ENCODE data around the gene CCDC149. TPM values are rescaled to one million over a fixed set of nuclear protein-coding genes. Genes with fewer than 3 reads are reported as not detected.
"Not testable (repeated sequence)": the region's sequence is repeated elsewhere in the genome, so short reads cannot be mapped to it uniquely, and the experiment has no call there.

The CCDC149 gene
- total RNA-seq, 2 experiments from 2014 or later = not detected

DNA sequence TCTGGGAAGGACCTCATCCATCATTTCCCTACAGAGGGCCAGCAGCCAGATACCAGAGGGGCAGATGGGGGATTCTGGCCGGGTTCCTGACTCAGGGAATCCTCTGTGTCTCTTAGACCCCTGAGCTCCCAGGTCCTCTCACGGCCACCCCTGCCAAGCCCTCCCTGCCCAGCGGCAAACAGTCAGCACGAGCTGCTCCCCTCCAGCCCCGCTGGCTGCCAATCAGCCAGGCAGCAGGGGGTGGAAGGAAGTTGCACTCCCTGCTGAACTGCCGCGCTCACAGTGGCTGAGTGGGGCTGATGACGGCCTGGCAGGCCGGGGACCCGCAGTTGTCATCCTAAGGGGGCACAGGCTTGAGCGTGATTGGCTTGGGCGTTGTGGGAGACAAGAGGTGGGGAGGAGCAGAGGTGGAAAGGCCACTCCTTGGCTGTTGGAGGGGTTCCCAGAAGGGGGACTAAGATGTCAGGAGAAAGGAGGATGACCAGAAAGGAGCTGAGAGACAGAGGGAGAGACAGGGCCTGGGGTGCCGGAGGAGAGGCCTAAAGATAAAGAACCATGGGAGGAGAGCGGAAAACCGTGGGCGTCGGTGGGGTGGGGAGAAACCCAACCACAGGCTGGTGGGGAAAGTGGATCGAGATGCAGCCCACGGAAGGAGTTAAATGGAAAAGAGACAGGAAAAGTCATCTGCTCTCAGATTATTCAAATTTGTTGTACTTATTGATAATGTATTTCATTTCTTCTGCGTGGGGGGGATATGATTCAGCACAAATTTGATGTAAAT, 4.4 kb upstream of the CCDC149 start:
- POLR2A ChIA-PET = no interaction called here
- CTCF ChIA-PET = no interaction called here

DNA sequence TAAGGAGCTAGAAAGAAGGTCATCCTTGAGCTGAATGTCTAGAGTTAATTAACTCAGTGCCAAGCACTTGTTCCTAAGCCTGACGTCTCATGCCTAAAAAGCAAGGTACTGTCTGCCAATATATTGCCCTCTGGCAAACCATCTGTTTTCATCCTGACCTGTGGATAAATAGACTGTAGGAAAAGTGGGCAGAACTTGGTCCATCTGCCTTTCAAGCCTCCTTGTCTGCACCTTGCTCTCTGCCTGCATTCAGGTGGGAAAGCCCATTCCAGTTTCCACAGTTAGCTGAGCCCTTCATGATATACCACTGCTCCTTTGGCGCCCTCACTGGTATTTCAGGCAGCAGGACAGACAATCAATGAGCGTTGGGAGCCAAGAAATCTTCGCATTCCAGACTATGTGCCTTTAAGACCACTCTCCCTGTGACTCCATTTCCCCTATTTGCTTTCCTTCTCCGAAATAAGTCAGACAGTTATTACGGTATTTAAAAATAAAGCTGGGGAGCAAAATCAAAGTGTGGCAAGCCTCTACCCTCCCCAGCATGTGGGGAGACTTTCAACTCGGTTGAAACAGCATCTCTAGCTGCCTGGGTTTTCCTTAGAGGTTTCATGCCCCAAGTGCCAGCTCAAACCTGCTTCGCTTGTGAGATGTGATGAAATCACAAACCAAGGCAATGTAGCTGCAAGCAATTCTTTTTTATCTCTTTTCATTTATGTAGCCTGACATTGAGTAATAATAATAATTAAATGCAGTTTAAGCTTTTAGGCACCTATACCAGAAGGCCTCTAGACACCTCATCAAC, 2.5 kb upstream of the CCDC149 start:
- ChIA-PET POLR2A (no interaction called here), CTCF (interaction anchor here (0.9 kb wide), 1 partner anchor 65 kb away, joined by 3 read pairs; no protein-coding TSS in a partner anchor)

DNA sequence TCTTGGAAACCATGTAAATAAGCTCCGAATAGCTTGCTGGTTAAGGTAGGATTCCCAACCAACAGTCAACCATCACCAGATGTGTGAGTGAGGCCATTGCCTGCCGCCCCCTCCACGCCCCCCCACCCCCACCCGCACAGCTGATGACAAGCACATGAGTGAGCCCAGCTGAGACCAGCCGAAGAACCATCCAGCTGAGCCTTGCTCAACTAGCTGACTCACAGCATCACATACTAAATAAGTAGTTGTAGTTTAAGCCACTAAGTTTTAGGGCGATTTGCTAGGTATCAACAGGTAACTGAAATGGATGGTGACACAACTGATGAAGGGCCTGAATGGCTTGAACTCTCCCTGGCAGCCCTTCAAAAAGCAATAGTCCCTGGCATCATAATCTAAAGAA, 1.6 kb upstream of the CCDC149 start:
- CTCF ChIA-PET = no interaction called here
- POLR2A ChIA-PET = no interaction called here

DNA sequence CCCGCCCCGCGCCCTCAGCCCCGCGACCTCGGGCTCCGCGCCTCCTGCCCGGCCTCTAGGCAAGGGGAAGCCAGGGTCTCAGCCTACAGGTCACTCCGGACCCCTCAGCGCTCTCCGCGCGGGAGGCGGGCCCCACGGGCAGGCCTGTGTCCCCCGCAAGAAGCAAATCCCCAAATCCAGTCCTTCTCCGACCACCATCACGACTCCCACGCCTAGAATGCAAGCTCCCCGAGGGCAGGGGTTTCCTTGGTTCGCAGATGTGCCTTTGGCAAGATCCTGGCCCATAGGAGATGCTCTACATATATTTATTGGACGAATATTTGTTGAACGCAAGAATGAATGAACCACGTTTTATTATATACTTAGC, 260 bp upstream of the CCDC149 start:
- POLR2A ChIA-PET = no interaction called here
- CTCF ChIA-PET = no interaction called here

DNA sequence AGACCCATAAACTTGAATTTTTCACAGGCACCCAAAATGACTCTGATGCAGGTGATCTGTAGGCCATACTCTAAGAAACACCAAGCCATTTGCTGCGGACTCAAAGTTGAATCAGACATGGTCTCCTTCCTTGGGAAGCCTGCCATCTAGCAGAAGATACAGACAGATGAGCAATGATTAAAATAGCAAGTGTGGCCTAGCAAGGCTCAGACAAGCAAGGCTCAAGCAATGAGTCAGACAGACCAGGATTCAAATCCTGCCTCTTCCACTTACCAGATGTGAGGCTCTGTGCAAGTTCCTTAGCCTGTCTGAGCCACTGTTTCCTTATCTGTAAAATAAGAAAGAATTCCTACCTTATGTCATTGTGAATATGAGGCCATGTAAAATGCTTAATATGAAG, 2.3 kb downstream of the CCDC149 start:
- ChIA-PET POLR2A (no interaction called here), CTCF (no interaction called here)

DNA sequence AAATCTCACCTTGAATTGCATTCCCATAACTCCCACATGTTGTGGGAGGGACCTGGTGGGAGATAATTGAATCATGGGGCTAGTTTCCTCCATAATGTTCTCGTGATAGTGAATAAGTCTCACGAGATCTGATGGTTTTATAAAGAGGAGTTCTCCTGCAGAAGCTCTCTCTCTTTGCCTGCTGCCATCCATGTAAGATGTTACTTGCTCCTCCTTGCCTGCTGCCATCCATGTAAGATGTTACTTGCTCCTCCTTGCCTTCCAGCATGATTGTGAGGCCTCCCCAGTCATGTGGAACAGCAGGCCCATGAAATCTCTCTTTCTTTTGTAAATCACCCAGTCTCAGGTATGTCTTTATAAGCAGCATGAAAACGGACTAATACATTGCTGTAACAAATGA, 3.2 kb downstream of the CCDC149 start:
- CTCF ChIA-PET, POLR2A ChIA-PET: not testable (repeated sequence)

DNA sequence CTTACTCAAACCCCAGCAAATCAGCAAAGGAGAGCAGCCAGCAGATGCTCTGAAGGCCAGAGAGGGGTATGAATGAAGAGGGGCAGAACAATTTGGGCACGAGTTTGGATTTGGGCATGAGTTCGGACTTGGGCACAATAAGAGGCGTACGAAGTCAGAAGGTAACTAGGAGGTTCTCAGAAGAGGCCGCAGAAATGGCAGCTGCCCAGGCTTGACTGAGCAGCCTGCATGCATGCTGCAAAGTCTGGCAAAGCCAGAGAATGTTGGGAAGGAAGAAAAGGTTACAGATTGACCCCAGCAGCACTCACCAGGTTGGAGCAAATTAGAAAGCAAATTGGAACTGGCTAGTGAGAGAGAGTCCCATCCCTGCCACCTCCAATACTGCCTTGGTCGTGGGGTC, 15.2 kb downstream of the CCDC149 start:
- ChIA-PET POLR2A (no interaction called here), CTCF (no interaction called here)

DNA sequence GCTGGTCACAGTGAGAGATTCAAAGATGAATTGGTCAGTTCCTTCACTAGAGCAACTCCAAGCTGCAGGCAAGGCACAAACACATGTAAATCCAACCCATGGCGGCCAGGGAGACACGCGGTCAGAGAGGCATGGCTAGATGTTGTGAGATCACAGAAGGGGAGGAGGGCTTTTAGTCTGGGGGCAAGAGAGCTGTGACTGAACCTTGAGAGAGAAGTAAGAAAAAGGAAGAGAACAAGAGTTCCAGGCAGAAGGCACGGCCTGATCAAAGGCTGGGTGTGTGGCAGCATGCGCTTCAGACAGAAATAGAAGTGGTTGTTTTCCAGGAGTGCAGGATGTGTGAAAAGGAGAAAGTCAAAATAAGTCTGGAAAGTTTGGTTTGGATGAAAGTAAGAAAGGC, 15.9 kb downstream of the CCDC149 start:
- ChIA-PET POLR2A (no interaction called here), CTCF (no interaction called here)

DNA sequence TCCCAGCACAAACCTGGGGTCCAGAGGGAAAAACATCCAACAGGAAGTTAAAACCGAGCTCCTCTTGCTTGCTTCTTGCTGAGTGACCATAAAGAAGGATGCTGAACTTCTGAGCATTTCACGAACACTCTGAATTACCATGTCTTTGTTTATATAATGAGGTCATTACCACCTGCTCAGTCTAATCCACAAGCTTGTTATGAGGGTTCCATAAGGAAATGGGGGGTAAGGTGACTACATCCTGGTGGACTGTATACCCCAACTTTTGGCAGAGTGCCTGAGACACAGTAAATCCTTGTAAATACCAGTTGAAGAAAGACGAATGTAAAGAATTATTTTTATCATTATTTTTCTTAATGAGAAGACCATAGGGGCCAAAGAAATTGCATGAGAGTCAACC, 16.8 kb downstream of the CCDC149 start:
- POLR2A ChIA-PET = no interaction called here

DNA sequence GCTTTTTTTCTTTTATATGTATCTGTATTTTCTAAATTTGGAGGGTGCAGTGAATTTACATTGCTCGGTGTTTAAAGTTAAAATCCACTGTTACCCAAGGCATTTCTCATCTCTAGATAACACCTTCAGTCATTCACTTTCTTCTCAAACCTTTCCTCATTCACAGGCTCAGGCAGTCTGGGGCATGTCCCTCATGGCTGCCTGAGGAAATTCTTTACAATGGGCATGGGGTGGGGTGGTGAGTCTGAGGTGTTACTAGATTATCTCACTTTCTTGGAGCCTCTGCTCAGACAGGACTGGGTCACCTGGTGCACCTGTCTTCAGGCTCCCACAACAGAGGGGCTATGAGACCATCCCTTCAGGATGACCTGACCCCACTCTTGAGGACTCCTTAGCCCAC, 17.4 kb downstream of the CCDC149 start:
- POLR2A ChIA-PET = no interaction called here
- CTCF ChIA-PET = no interaction called here

More for the DNA sequence above, 16.8 kb downstream of the CCDC149 start:
- CTCF ChIA-PET = no interaction called here

DNA sequence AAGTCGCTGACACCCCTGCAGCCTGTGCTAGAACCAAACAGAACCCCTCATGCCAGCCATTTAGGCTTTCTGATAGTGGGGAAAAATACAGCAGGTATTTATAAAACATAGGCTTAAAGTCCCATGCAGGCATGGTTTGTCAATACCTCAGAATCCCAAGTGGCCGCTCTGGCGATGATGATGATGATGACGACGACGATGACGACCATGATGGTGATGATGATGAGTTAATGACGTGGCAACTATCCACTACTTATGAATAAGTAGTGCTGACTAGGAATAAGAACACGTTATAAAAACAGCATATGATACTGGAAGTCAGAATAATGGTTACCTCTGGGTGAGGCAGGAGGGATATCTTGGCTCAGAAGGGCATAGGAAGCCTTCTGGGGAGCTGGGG, 18.0 kb downstream of the CCDC149 start:
- CTCF ChIA-PET = no interaction called here
- POLR2A ChIA-PET = no interaction called here

DNA sequence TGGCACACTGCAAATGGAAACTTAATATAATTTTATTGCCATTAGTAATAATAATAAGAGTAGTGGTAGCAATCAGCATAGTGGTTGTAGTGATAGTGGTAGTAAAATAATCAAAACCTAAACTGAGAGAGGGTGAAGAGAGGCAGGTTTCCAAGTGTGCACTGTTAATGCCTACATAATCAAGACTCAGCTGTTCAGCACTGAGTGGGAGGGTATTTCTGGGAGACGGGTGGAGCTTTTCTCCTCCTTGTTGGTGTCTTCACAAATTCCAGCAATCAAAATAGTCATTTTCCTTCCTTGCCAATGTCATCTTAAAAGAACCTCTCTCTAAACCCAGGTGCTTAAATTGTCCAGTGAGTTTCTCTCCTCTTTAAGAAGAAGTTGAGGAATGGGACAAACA, 18.6 kb downstream of the CCDC149 start:
- POLR2A ChIA-PET = no interaction called here
- CTCF ChIA-PET = no interaction called here

DNA sequence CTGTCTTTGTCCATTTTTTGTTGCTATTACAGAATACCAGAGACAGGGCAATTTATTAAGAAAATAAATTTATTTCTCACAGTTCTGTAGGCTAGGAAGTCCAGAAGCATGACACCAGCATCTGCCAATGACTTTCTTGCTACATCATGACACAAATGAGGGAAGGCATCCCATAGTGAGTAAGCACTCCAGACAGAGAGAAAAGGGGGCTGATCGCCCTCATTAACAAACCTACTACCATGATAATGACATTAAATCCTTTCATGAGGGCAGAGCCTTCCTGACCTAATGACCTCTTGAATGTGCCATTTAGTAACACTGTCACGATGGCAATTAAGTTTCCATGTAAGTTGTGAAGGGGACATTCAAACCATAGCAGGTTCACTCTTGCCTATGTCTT, 20.1 kb downstream of the CCDC149 start:
- ChIA-PET POLR2A (no interaction called here), CTCF (no interaction called here)

DNA sequence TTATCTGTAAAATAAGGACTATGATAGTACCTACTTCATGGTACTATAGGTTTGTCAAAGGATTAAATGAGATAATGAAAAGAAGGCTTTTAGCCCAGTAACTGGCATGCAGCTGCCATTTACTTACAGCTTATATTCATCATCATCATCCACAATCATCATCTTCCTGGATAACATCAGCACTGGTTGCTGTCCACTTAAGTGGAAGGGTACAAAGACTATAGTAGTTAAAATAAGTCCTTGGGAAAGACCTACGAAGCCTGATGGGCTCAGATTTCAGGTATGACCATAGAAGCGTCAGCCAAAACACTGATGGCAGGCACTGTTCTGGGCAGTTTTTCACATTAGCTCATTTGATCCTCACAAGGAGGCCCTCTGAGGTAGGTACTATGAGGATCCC, 20.6 kb downstream of the CCDC149 start:
- ChIA-PET POLR2A (no interaction called here), CTCF (no interaction called here)

DNA sequence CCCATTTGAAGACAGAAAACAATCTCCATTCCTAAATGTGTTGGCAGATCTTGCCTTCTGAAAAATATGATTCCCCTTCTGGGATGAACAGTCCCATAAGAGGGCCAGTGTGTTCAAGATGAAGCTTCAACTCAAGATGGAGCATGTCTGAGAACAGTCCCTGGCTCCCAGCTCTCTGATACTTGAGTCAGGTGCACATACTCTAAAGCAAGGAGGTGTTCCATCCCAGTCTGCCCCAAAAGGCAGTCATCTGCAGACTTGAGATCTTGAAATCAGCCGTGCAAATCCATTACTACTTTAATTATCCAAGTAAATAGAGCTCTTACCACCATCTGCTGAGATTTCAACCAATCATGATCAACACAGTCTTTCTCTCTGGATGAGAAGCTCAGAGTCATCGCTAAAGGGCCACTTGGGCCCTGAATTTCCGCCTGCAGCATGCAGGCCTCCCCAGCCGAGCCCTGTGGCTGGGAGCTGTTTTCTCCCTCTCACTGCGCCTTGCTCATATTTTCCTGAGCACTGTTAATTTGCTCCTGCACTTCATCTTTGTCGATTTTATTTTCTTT, 22.2 kb downstream of the CCDC149 start:
- ChIA-PET POLR2A (no interaction called here), CTCF (no interaction called here)

DNA sequence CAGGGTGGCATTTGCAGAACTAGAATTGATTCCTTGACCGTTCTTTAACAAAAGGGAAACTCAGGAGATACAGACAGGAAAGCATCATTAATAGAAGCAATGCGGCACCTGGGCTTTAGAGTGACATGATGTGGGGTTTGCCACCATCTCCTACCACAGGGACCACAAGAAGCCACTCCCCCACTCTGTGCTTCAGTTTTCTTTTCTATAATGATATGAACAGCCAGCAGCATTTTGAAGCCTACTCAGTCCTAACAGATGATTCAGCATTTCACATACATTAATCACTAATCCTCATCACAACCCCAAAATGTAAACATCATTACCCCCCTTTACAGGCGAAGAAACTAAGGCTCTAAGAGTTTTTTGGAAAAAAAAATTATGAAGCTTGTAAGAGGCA, 22.9 kb downstream of the CCDC149 start:
- CTCF ChIA-PET = no interaction called here
- POLR2A ChIA-PET = no interaction called here

DNA sequence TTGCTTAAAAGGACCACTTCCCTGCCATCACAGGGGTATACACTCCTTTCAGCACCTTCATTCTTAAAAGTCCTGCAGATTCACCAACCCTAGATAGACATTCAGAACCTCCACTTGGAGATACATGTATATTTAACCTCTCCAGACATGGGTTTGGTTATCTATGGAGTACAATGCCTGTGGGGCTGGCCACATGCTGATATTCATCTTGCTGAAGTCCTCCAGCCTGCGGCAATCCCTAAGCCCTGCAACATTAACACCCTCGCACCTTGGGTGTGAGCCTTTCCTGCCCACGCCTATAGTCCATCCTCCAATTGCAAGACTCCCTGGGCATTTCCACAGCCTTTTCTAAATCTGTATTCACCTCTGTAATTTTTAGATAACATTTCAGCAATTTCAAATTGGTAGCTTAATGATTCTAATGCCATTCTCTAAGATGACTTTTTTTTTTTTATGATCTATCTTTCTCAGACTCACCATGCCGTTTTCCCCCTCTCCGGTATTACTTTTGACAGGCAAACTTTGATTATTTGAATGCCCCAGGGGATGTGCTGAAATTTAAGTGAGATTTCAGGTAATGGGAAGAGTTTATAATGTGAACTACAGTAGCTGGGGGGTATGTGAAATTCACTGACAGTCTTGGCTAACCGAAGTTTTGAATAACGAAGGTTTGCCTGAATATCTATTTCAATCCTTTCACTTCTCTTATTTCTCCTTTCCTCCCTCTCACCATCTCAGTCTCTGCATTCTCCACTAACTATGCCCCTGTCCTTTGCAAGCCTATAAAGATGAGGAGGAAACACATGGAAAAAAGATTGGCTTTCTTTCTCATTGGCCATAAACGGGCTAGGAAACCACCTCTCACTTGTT, 24.1 kb downstream of the CCDC149 start:
- POLR2A ChIA-PET = no interaction called here
- CTCF ChIA-PET = no interaction called here

DNA sequence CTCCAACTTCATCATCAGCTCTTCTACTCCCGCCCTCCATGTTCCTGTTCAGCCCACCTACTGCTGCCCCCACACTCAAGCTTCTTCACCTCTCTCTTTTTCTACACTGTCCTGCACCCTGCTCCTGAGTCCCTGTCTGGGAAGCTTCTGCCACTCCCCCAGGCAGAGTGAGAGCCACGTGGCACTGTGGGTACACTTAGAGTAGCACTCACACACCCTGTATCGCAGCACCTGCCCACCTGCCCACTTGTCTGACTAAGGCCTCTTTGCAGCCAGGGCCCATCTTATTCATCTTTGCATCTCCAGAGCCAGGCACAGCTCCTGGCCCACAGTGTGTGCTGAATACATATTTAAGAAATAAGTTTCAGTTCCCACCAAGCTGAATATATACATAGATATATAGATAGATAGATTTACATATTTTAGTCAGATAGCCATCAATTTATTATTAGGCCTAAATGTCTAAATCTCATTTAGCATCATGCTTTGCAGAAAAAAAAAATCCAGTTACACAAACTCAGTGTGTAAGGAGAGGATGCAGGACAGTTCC, 24.9 kb downstream of the CCDC149 start:
- POLR2A ChIA-PET = no interaction called here
- CTCF ChIA-PET = no interaction called here

DNA sequence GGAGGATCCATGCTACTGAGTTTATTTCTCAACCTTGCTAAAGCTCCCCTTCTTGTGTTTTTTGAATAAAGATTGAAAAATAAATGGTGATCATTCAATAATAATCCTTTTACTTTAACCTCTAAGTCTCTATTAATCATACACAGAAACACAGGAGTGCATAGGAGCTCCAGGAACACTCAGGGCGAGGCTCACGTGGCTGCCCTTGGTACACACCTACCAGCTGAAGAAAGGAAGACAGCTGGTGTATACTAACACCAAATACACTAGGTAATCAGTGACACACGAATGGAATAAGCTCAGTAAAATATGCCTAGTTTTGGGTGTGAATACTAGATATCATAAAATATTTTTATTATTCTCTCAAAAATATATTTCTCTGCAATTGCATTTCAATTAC, 26.2 kb downstream of the CCDC149 start:
- CTCF ChIA-PET = no interaction called here
- POLR2A ChIA-PET = no interaction called here

DNA sequence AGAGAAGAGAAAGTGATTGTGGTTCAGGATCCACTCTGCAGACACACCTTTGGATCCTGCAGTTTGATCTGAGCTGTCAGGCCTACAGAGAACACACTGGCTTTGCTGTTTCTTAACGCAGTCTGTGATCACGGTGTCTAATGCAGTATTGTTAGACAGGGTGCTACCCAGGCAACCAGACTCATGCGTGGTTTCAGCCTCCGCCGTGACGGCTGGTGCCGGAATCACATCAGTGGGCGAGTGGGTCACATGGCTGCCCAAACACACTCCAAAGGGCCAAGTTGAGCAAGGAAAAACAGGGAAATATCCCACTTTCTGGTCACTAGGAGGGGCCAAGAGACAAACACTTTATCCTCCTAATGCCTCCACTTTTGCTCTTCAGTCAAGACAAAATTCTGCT, 27.5 kb downstream of the CCDC149 start:
- POLR2A ChIA-PET = no interaction called here
- CTCF ChIA-PET = no interaction called here

Measured in activated CD8-positive, alpha-beta memory T cell treated with anti-CD3 and anti-CD28 coated beads for 36 hours (primary cell).